B cell (primary cell): ENCODE measurements around the gene RABEP1. TPM values are rescaled to one million over a fixed set of nuclear protein-coding genes. Genes with fewer than 3 reads are reported as not detected.
A peak's percentile ranks its signal among the peaks of the same experiment; 100 is the strongest.

Source experiments
- ATAC-seq: fragments of 200-7000 bp; cut with Tn5 transposase; one replicate; pipeline ENCODE4 v1.10.0; 2021; ENCODE audit warnings: low read depth, mild to moderate bottlenecking, moderate number of reproducible peaks, moderate library complexity
- CTCF ChIA-PET: fragments of 350-600 bp; sonication (Branson Sonifier 250); formaldehyde crosslinking; loops from one replicate; lab custom pipeline; 2021; ENCODE audit warnings: antibody characterized with exemption, inconsistent platforms; lab: Charles Lee
- POLR2A ChIA-PET: fragments of 350-600 bp; sonication (Branson Sonifier 250); formaldehyde crosslinking; loops from one replicate; lab custom pipeline; 2021; ENCODE audit warnings: antibody characterized with exemption; lab: Charles Lee
- DNase-seq: peaks from one replicate; pipeline ENCODE4 v3.0.0; 2013
- H2AFZ ChIP-seq: 2 replicates; pipeline ENCODE4 v1.6.1; 2012; ENCODE audit warnings: mild to moderate bottlenecking, low read depth, low read length; ENCODE audit not compliant: insufficient read depth, poor library complexity, severe bottlenecking
- H3K27ac ChIP-seq, 2 donors: 1 replicate in 1 of 2; 2 replicates in 1 of 2; pipeline ENCODE4 v1.5.1; 2012 to 2013; ENCODE audit warnings: low read length in 2 of 2, mild to moderate bottlenecking in 2 of 2, moderate library complexity in 1 of 2
- H3K27me3 ChIP-seq, 4 experiments: fragments of 200-600 bp in 1 of 4; sonication (generic) in 1 of 4; replicated peaks in 1 of 4; 1 replicate in 2 of 4; 2 replicates in 2 of 4; pipeline versions ENCODE4 v1.6.1 to v1.7.0; 2013 to 2016; ENCODE audit warnings: low read length in 3 of 4, mild to moderate bottlenecking in 2 of 4, mixed read lengths in 1 of 4, moderate library complexity in 1 of 4; ENCODE audit not compliant: insufficient read depth in 4 of 4, control insufficient read depth in 3 of 4; ENCODE audit errors: control extremely low read depth in 1 of 4
- H3K36me3 ChIP-seq, 2 experiments: replicated peaks in 1 of 2; 1 replicate in 1 of 2; 2 replicates in 1 of 2; pipeline versions ENCODE4 v1.6.1 to v1.7.1; 2013; ENCODE audit warnings: low read length in 1 of 2; ENCODE audit not compliant: insufficient read depth in 2 of 2, control insufficient read depth in 1 of 2; ENCODE audit errors: control extremely low read depth in 1 of 2, extremely low read depth in 1 of 2
- H3K4me1 ChIP-seq, 2 donors: fragments of 200-600 bp in 1 of 2; sonication (generic) in 1 of 2; 1 replicate in 1 of 2; 2 replicates in 1 of 2; pipeline versions ENCODE4 v1.5.1 to v1.6.1; 2013 to 2017; ENCODE audit warnings: low read length in 2 of 2; ENCODE audit not compliant: control insufficient read depth in 2 of 2, insufficient read depth in 2 of 2
- H3K4me2 ChIP-seq: replicated peaks from 2 replicates; pipeline ENCODE3; 2012; ENCODE audit warnings: mild to moderate bottlenecking, low read depth, low read length; ENCODE audit not compliant: poor library complexity, severe bottlenecking
- H3K4me3 ChIP-seq, 5 experiments: fragments of 200-600 bp in 1 of 5; sonication (generic) in 1 of 5; 1 replicate in 3 of 5; 2 replicates in 2 of 5; pipeline versions ENCODE4 v1.5.1 to v1.7.0; 2011 to 2016; ENCODE audit warnings: low read length in 4 of 5, mild to moderate bottlenecking in 4 of 5, low read depth in 2 of 5, control low read depth in 1 of 5, moderate library complexity in 1 of 5; ENCODE audit not compliant: insufficient read depth in 1 of 5; ENCODE audit errors: control extremely low read depth in 1 of 5, extremely low read depth in 1 of 5
- H3K79me2 ChIP-seq: fragments of 200-600 bp; sonication (generic); one replicate; pipeline ENCODE4 v1.6.0; 2016; ENCODE audit warnings: low read length; ENCODE audit not compliant: control insufficient read depth, insufficient read depth
- H3K9ac ChIP-seq: fragments of 200-600 bp; sonication (generic); 2 replicates; pipeline ENCODE4 v1.6.1; 2017; ENCODE audit warnings: mild to moderate bottlenecking, low read length, moderate library complexity
- H3K9me3 ChIP-seq, 3 donors: one replicate each; pipeline versions ENCODE4 v1.6.1 to v1.7.1; 2013; ENCODE audit warnings: low read length in 2 of 3; ENCODE audit not compliant: control insufficient read depth in 2 of 3, insufficient read depth in 1 of 3; ENCODE audit errors: control extremely low read depth in 1 of 3
- H4K20me1 ChIP-seq: 2 replicates; pipeline ENCODE4 v1.6.0; 2012; ENCODE audit warnings: mild to moderate bottlenecking, low read length; ENCODE audit not compliant: insufficient read depth, control insufficient read depth, poor library complexity, severe bottlenecking
- H3K27ac Mint-ChIP-seq: one replicate; pipeline ENCODE4 v1.8.0; 2021; ENCODE audit warnings: mixed read lengths
- H3K27me3 Mint-ChIP-seq: one replicate; pipeline ENCODE4 v1.8.0; 2021; ENCODE audit warnings: mixed read lengths
- H3K4me1 Mint-ChIP-seq: one replicate; pipeline ENCODE4 v1.8.0; 2021; ENCODE audit warnings: mixed read lengths
- H3K4me3 Mint-ChIP-seq: one replicate; pipeline ENCODE4 v1.8.0; 2021; ENCODE audit warnings: mixed read lengths
- H3K9me3 Mint-ChIP-seq: one replicate; pipeline ENCODE4 v1.8.0; 2022; ENCODE audit warnings: mixed read lengths; ENCODE audit not compliant: insufficient read depth
- CTCF ChIP-seq: fragments of 200-600 bp; IDR thresholded peaks from one replicate; pipeline ENCODE4 v1.8.0; 2022; ENCODE audit warnings: antibody characterized with exemption, mild to moderate bottlenecking
- EZH2 ChIP-seq: IDR thresholded peaks from 2 replicates; pipeline ENCODE4 v1.6.1; 2012; ENCODE audit warnings: borderline replicate concordance, low read depth, mild to moderate bottlenecking, moderate library complexity, low read length; ENCODE audit not compliant: insufficient read depth, poor library complexity, severe bottlenecking
- WGBS: methylation state at CpG from one replicate; pipeline ENCODE4 v1.1.5; 2013; ENCODE audit warnings: missing lambda C conversion rate; ENCODE audit not compliant: insufficient coverage; 5-methylcytosine and 5-hydroxymethylcytosine counted together
- intact Hi-C: fragments of 100-400 bp; cut with micrococcal nuclease; formaldehyde crosslinking; loops from one replicate; pipeline ENCODE4 v1.10.0; 2022
- polyA plus RNA-seq: library from polyadenylated mRNA; depleted of rRNA; stranded (reverse); fragments of >200 nt; gene quantifications from 2 replicates; pipeline ENCODE4 v1.2.3, GENCODE V29; 2012
- total RNA-seq, 2 donors: library from RNA; stranded (reverse); fragments of 120-200 nt in 1 of 2; gene quantifications; 1 replicate in 1 of 2; 2 replicates in 1 of 2; pipeline versions ENCODE4 v1.2.3 to v1.2.4, GENCODE V29; 2013 to 2022

Gene RABEP1
- total and polyA plus RNA-seq, 2 donors (not counting 1 experiment from before 2014, with no cell fraction given), result 24.2 to 86.1 TPM

DNA sequence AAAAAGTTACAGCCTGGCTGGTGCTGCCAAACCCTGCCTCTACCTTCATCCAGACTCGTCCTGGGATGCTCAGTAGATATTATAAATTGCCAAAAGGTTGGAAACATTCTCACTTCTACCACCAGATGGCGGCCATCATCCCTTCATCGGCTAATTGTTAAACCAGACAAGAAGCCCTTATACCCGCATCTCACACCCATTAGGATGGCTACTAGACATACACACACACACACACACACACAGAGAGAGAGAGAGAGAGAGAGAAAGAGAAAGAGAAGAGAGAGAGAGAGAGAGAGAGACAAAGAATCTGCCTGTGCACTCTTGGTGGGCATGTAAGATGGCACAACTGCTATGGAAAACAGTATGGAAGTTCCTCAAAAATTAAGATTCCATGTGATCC is 32.5 kb upstream of the RABEP1 start:
- Histone ChIP-seq H3K79me2 (peaks cover 18% of the 10 kb centered on the region), H3K27ac (no peak overlapping the region), H3K4me2 (peak overlapping the region; percentile 63), H3K9me3 (no peaks in the 10 kb centered on the region), H3K36me3 (no peaks in the 10 kb centered on the region), H3K4me1 (peaks cover 21 to 24% of the 10 kb centered on the region in 2 donors), H3K27me3 (no peaks in the 10 kb centered on the region), H4K20me1 (no peaks in the 10 kb centered on the region), H2AFZ (peak overlapping the region; percentile 75), H3K9ac (no peak overlapping the region), H3K4me3 (no peak overlapping the region)
- no CpG with 5 or more reads among the region's 4 CpGs for WGBS
- ChIA-PET CTCF (interaction anchor here (0.6 to 6.8 kb wide), 25 partner anchors 9 to 190 kb away, joined by 3 to 89 read pairs (median 4); partner anchors contain the start of genes C1QBP and SCIMP), POLR2A (interaction anchor here (0.5 to 0.7 kb wide), 2 partner anchors 44 to 195 kb away, joined by 3 to 5 read pairs; no protein-coding TSS in a partner anchor)
- no peak overlapping the region for H3K4me3 Mint-ChIP-seq
- H3K27ac Mint-ChIP-seq, result peak overlapping the region; percentile 22
- ATAC-seq (peak; percentile 86), DNase-seq (peak; percentile 84)
- H3K4me1 Mint-ChIP-seq, result peaks cover 40% of the 10 kb centered on the region
- intact Hi-C loops, result loop anchor here (1.0 to 10.0 kb wide), 3 partner anchors 58 to 305 kb away; partner anchors contain the start of genes C1QBP, PFN1, RNF167 and SLC25A11
- H3K27me3 Mint-ChIP-seq, result no peaks in the 10 kb centered on the region
- H3K9me3 Mint-ChIP-seq, result no peaks in the 10 kb centered on the region
- peak; percentile 74 for TF ChIP-seq CTCF
- no peak for TF ChIP-seq EZH2

- H3K4me2 ChIP-seq, result peak overlapping the region; percentile 76
- CTCF ChIA-PET, result interaction anchor here (0.7 to 2.5 kb wide), 11 partner anchors 17 to 186 kb away, joined by 3 to 17 read pairs (median 4); partner anchors contain the start of genes C1QBP and RABEP1
- peak overlapping the region; percentile 52 for H3K9ac ChIP-seq
- WGBS, result 76% methylated on average over 6 of the region's 7 CpGs
- H3K27me3 Mint-ChIP-seq, result no peaks in the 10 kb centered on the region
- peak overlapping the region; percentile 59 to 78 for H3K27ac ChIP-seq
- peaks cover 59% of the 10 kb centered on the region for H3K4me1 Mint-ChIP-seq
- peak overlapping the region; percentile 60 for H2AFZ ChIP-seq
- TF ChIP-seq CTCF (no peak), EZH2 (no peak)
- ATAC-seq, result no peak
- H3K27ac Mint-ChIP-seq, result peak overlapping the region; percentile 92
- POLR2A ChIA-PET, result interaction anchor here (0.6 to 1.8 kb wide), 5 partner anchors 17 to 1716 kb away, joined by 3 to 7 read pairs (median 4); no protein-coding TSS in a partner anchor
- no peaks in the 10 kb centered on the region for H3K27me3 ChIP-seq
- H3K4me1 ChIP-seq, result peaks cover 45 to 56% of the 10 kb centered on the region in 2 donors
- intact Hi-C loops, result no loop called here
- peak overlapping the region in 4 of 5 experiments; percentile 15 to 53 (median 22) for H3K4me3 ChIP-seq
- no peaks in the 10 kb centered on the region for H3K36me3 ChIP-seq
- DNase-seq, result no peak
- H3K4me3 Mint-ChIP-seq, result peak overlapping the region; percentile 82
- peaks cover 11% of the 10 kb centered on the region for H3K79me2 ChIP-seq
- no peaks in the 10 kb centered on the region for H3K9me3 Mint-ChIP-seq
- no peaks in the 10 kb centered on the region for H4K20me1 ChIP-seq
- H3K9me3 ChIP-seq, result no peaks in the 10 kb centered on the region
These were observed 27.7 kb upstream of the RABEP1 start for GRCh38 chr17:5254414-5254813.
